SJCRH30 (cell line): ENCODE measurements around the gene SMNDC1. TPM values are rescaled to one million over a fixed set of nuclear protein-coding genes. Genes with fewer than 3 reads are reported as not detected.

Experiments
- DNase-seq, 2 experiments: peaks; one replicate each; pipeline ENCODE4 v3.0.0-alpha.2; 2015 to 2020
- H3K27ac ChIP-seq: fragments of 250-450 bp; sonication (Bioruptor Pico); 2 replicates; pipeline ENCODE4 v1.5.1; 2020; ENCODE audit warnings: mild to moderate bottlenecking, moderate library complexity
- H3K27me3 ChIP-seq: fragments of 250-450 bp; sonication (Bioruptor Pico); 2 replicates; pipeline ENCODE4 v1.5.1; 2020; ENCODE audit warnings: mild to moderate bottlenecking, moderate library complexity
- H3K36me3 ChIP-seq: fragments of 250-450 bp; sonication (Bioruptor Pico); 2 replicates; pipeline ENCODE4 v1.5.1; 2020; ENCODE audit warnings: mild to moderate bottlenecking, moderate library complexity
- H3K4me1 ChIP-seq: fragments of 250-450 bp; sonication (Bioruptor Pico); 2 replicates; pipeline ENCODE4 v1.5.1; 2020; ENCODE audit warnings: mild to moderate bottlenecking, moderate library complexity
- H3K4me3 ChIP-seq: fragments of 250-450 bp; sonication (Bioruptor Pico); 2 replicates; pipeline ENCODE4 v1.5.1; 2020; ENCODE audit warnings: mild to moderate bottlenecking, moderate library complexity
- H3K9me3 ChIP-seq: fragments of 250-450 bp; sonication (Bioruptor Pico); replicated peaks from 2 replicates; pipeline ENCODE4 v1.5.1; 2020; ENCODE audit warnings: mild to moderate bottlenecking, moderate library complexity
- total RNA-seq: library from RNA; depleted of rRNA; stranded (reverse); fragments of >200 nt; shearing (Covaris generic); gene quantifications from 2 replicates; pipeline ENCODE4 v1.2.3, GENCODE V29; 2014

The SMNDC1 gene
- total RNA-seq, 1 experiment from 2014 or later: 17.0 TPM

- no peak overlapping the region for H3K27ac ChIP-seq
- no peaks in the 10 kb centered on the region for H3K36me3 ChIP-seq
- H3K27me3 ChIP-seq: no peaks in the 10 kb centered on the region; the same call in 1 of the 2 replicates
- H3K4me3 ChIP-seq: no peak overlapping the region
- peaks cover 8% of the 10 kb centered on the region; the same call in 1 of the 2 replicates for H3K9me3 ChIP-seq
- no peak for DNase-seq
- H3K4me1 ChIP-seq: no peaks in the 10 kb centered on the region
Measured at GRCh38 chr10:110317866-110318850, 13.4 kb upstream of the SMNDC1 start.

DNA sequence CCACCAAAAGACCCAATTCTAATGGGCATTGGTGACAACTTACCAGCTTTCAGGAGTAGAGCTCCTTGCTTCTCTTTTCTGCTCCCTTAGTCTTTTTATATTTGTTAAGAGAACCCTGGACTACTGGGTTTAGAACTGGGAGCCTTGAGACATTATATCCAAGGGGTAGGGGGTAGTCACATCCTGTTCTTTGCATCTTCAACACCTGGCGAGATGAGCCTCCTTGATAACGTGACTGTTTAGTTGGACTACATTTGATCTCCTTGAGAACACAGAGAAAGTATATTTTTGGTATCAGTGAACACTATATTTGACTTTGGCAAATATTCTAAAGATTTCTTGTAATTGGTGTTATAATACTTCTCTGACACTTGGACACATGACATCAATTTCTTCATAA is 9.0 kb upstream of the SMNDC1 start:
- no peak for DNase-seq
- Histone ChIP-seq H3K4me3 (no peak overlapping the region), H3K36me3 (no peaks in the 10 kb centered on the region), H3K9me3 (no peaks in the 10 kb centered on the region), H3K27me3 (no peaks in the 10 kb centered on the region; the same call in 1 of the 2 replicates), H3K4me1 (no peaks in the 10 kb centered on the region), H3K27ac (no peak overlapping the region)

DNA sequence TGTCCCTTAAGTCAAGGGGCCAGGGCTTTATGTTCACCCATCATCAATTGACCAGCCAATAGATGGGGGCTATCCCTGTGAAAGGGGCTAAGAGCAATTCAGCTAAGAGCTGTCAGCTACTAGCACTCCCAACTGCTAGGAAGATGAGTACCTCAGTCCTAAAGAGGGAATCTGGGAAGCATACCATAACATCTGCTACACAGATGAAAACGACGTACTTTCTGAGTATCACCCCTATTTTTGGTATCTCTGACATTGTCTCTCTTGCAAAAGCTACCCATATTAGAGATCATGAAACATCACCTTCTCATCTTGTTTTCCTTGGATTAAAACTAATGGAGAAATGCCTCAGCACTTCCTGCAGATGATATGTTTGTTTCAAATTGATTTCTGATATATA is 7.5 kb upstream of the SMNDC1 start:
- Histone ChIP-seq H3K9me3 (no peaks in the 10 kb centered on the region), H3K36me3 (no peaks in the 10 kb centered on the region), H3K4me1 (no peaks in the 10 kb centered on the region), H3K27me3 (no peaks in the 10 kb centered on the region; the same call in 1 of the 2 replicates), H3K27ac (no peak overlapping the region), H3K4me3 (no peak overlapping the region)
- no peak for DNase-seq

GRCh38 chr10:110311357-110311949 is 6.7 kb upstream of the SMNDC1 start:
- peak; percentile 55 to 83 for DNase-seq
- H3K36me3 ChIP-seq: no peaks in the 10 kb centered on the region
- no peak overlapping the region for H3K4me3 ChIP-seq
- no peaks in the 10 kb centered on the region; the same call in 1 of the 2 replicates for H3K27me3 ChIP-seq
- H3K4me1 ChIP-seq: no peaks in the 10 kb centered on the region
- no peak overlapping the region for H3K27ac ChIP-seq
- H3K9me3 ChIP-seq: no peaks in the 10 kb centered on the region

DNA sequence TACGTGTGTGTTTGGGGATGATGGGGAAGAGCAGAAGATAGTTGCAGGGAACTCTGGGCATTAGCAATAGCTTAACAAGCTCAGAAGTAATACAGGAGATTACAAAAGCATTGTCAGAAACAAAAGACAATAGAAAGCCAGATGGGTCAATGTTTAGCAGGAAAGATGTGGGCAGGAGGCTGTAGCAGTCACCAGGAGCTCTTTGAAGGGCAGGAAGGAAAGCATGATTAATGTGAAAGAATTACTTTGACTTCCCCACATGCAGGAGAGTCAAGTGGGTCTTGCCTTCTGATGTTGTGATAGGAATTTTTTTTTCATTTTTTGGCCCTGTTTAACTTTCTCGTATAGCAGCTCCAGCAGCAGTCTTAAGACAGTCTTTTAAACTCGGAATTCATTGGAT is 6.0 kb upstream of the SMNDC1 start:
- no peaks in the 10 kb centered on the region for H3K9me3 ChIP-seq
- no peaks in the 10 kb centered on the region for H3K36me3 ChIP-seq
- no peaks in the 10 kb centered on the region for H3K4me1 ChIP-seq
- no peak for DNase-seq
- H3K27ac ChIP-seq: no peak overlapping the region
- H3K4me3 ChIP-seq: no peak overlapping the region
- H3K27me3 ChIP-seq: no peaks in the 10 kb centered on the region

- Histone ChIP-seq H3K27ac (no peak overlapping the region), H3K9me3 (no peaks in the 10 kb centered on the region), H3K4me1 (no peaks in the 10 kb centered on the region), H3K27me3 (no peaks in the 10 kb centered on the region), H3K36me3 (peaks cover 5% of the 10 kb centered on the region), H3K4me3 (no peak overlapping the region)
- DNase-seq: no peak
Measured at GRCh38 chr10:110307805-110308204, 3.1 kb upstream of the SMNDC1 start.

DNA sequence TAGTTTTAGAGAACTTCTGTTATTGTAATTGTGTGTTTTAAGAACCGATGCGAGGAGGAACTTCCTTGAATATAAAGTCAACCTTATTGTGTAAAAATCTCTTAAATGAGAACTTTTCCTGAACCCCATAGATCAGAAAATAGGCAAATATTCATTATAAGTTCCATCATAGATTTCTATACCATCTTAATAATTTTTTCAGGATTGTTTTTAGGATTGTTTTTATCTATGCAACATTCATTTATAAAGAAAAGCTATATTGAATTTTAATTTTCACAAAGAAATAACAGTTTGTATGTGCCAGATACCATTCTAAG is 1.7 kb upstream of the SMNDC1 start:
- Histone ChIP-seq H3K36me3 (peaks cover 19% of the 10 kb centered on the region), H3K4me3 (peak overlapping the region; percentile 94; the same call in 1 of the 2 replicates), H3K27me3 (no peaks in the 10 kb centered on the region), H3K9me3 (no peaks in the 10 kb centered on the region), H3K27ac (no peak overlapping the region), H3K4me1 (no peaks in the 10 kb centered on the region)
- DNase-seq: no peak

DNA sequence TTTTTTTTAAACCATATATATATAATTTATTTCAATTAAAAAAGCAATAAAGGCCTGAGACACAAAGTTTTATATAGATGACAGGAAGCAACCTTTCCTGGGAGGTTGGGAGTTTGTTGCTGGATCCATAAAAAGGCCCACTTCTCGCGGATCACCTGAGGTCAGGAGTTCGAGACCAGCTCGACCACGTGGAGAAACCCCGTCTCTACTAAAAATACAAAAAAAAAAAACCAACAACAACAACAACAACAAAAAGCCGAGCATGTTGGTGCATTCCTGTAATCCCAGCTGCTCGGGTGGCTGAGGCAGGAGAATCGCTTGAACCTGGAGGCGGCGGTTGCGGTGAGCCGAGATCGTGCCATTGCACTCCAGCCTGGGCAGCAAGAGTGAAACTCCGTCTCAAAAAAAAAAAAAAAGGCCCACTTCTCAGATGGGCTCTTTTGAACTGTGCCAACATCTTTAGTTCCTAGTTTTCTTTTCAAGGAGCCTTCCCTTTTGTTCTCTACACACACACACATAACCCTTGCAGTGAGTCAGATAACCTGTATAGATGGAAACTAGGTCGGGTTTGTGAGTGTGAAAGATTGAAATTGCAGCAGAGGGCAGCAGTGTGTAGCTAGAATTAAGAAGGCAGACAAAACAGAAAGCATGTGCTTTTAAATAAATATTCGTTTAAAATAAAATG is 1.2 kb upstream of the SMNDC1 start:
- peak; percentile 53 to 81 for DNase-seq
- Histone ChIP-seq H3K9me3 (no peaks in the 10 kb centered on the region), H3K4me1 (no peaks in the 10 kb centered on the region), H3K27ac (no peak overlapping the region), H3K36me3 (peaks cover 24% of the 10 kb centered on the region), H3K4me3 (peak overlapping the region; percentile 94), H3K27me3 (no peaks in the 10 kb centered on the region)

DNA sequence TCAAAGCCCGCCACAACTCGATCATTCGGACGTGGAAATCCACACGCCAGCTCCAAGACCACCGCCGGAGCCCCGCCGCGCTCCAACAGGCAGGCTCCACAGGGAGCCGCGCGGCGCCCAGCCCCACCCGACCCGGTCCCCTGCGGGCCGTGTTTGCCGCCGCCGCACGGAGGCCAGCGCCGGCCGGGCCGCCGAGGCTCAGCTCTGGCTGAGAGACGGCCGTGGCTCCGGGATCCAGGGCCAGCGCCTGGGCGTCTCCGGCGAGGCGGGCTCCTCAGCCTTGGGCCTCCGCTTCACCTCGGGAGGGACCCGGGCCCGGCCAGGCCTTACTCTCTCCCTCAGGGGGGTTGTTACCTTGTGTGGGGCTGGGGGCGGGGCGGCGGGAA is 333 bp downstream of the SMNDC1 start:
- DNase-seq: no peak
- no peaks in the 10 kb centered on the region for H3K4me1 ChIP-seq
- peak overlapping the region; percentile 63 for H3K27ac ChIP-seq
- H3K27me3 ChIP-seq: no peaks in the 10 kb centered on the region
- H3K9me3 ChIP-seq: no peaks in the 10 kb centered on the region
- peak overlapping the region; percentile 94 for H3K4me3 ChIP-seq
- H3K36me3 ChIP-seq: peaks cover 39% of the 10 kb centered on the region

- Histone ChIP-seq H3K27ac (peak overlapping the region; percentile 63; the same call in 1 of the 2 replicates), H3K36me3 (peaks cover 46% of the 10 kb centered on the region), H3K9me3 (no peaks in the 10 kb centered on the region), H3K27me3 (no peaks in the 10 kb centered on the region), H3K4me1 (no peaks in the 10 kb centered on the region), H3K4me3 (peak overlapping the region; percentile 94)
- DNase-seq: no peak
Measured at GRCh38 chr10:110303681-110304080, 1.0 kb downstream of the SMNDC1 start.

DNA sequence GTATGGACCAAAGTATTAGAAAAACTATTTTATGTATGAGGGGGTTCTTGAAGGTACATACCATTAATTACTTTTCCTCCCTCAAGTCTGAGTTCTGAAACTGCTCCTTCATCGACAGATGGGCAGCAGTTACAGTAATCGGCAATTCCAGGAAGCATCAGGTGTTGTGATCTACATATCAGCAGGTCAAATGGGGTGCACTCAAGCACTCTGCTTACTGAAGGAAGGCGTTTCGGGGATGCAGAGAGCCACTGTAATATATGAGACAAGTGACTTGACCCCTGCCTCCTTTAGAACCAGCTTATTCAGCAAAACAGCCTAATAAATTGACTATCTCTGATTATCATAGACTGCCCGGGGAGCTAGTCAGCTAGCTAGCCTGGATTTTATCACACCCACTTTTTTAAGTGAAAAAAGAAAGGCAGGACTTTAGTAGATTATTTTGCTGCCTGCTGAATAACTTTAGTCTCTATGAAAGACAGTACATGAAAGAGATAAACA is 4.2 kb downstream of the SMNDC1 start:
- no peak overlapping the region for H3K27ac ChIP-seq
- peaks cover 78% of the 10 kb centered on the region for H3K36me3 ChIP-seq
- H3K9me3 ChIP-seq: no peaks in the 10 kb centered on the region
- no peaks in the 10 kb centered on the region for H3K4me1 ChIP-seq
- no peak for DNase-seq
- H3K4me3 ChIP-seq: no peak overlapping the region
- H3K27me3 ChIP-seq: no peaks in the 10 kb centered on the region

- Histone ChIP-seq H3K4me1 (no peaks in the 10 kb centered on the region), H3K27ac (no peak overlapping the region), H3K4me3 (no peak overlapping the region), H3K36me3 (peaks cover 100% of the 10 kb centered on the region), H3K9me3 (no peaks in the 10 kb centered on the region), H3K27me3 (no peaks in the 10 kb centered on the region)
- no peak for DNase-seq
Measured at GRCh38 chr10:110296966-110297365, 7.8 kb downstream of the SMNDC1 start.

GRCh38 chr10:110286841-110287240 is 17.9 kb downstream of the SMNDC1 start:
- peaks cover 32% of the 10 kb centered on the region for H3K36me3 ChIP-seq

GRCh38 chr10:110285501-110285900 is 19.2 kb downstream of the SMNDC1 start:
- Histone ChIP-seq H3K27me3 (no peaks in the 10 kb centered on the region), H3K36me3 (peaks cover 23% of the 10 kb centered on the region), H3K4me1 (no peaks in the 10 kb centered on the region), H3K9me3 (no peaks in the 10 kb centered on the region), H3K4me3 (no peak overlapping the region), H3K27ac (no peak overlapping the region)
- DNase-seq: peak; percentile 8 to 34

More at GRCh38 chr10:110286841-110287240, 17.9 kb downstream of the SMNDC1 start:
- no peaks in the 10 kb centered on the region for H3K4me1 ChIP-seq
- no peaks in the 10 kb centered on the region for H3K9me3 ChIP-seq
- H3K27ac ChIP-seq: no peak overlapping the region
- H3K27me3 ChIP-seq: no peaks in the 10 kb centered on the region
- DNase-seq: no peak
- H3K4me3 ChIP-seq: no peak overlapping the region

GRCh38 chr10:110284262-110284661 is 20.5 kb downstream of the SMNDC1 start:
- Histone ChIP-seq H3K27ac (no peak overlapping the region), H3K27me3 (no peaks in the 10 kb centered on the region), H3K4me3 (no peak overlapping the region), H3K4me1 (no peaks in the 10 kb centered on the region), H3K36me3 (peaks cover 11% of the 10 kb centered on the region), H3K9me3 (no peaks in the 10 kb centered on the region)
- DNase-seq: no peak
